Neural cell (in vitro differentiated cells): ENCODE measurements around the gene MAML3. TPM values are rescaled to one million over a fixed set of nuclear protein-coding genes. Genes with fewer than 3 reads are reported as not detected.

Experiments
- H2AFZ ChIP-seq: fragments of 200-600, 300-800 bp; sonication (generic), shearing (Covaris generic); 2 replicates; pipeline ENCODE4 v1.6.0; 2014; ENCODE audit warnings: low read depth, mild to moderate bottlenecking, antibody characterized with exemption, low read length, moderate library complexity
- H3F3A ChIP-seq: fragments of 200-600 bp; shearing (Covaris generic); 2 replicates; pipeline ENCODE4 v1.6.1; 2016; ENCODE audit warnings: mild to moderate bottlenecking, moderate library complexity, mixed read lengths, antibody characterized with exemption, low read length; ENCODE audit not compliant: insufficient read depth, poor library complexity, severe bottlenecking
- H3K27ac ChIP-seq: fragments of 200-600, 300-800 bp; sonication (generic), shearing (Covaris generic); 2 replicates; pipeline ENCODE4 v1.5.1; 2014; ENCODE audit warnings: mild to moderate bottlenecking, low read length, moderate library complexity
- H3K27me3 ChIP-seq: fragments of 300-800, 200-600 bp; sonication (generic), shearing (Covaris generic); 2 replicates; pipeline ENCODE4 v1.6.0; 2014; ENCODE audit warnings: mild to moderate bottlenecking, low read depth, low read length, moderate library complexity; ENCODE audit not compliant: insufficient read depth
- H3K36me3 ChIP-seq: fragments of 300-800, 200-600 bp; sonication (generic), shearing (Covaris generic); 2 replicates; pipeline ENCODE4 v1.5.1; 2014; ENCODE audit warnings: mild to moderate bottlenecking, antibody characterized with exemption, low read length, moderate library complexity; ENCODE audit not compliant: insufficient read depth
- H3K4me2 ChIP-seq: fragments of 300-800, 200-600 bp; sonication (generic), shearing (Covaris generic); 2 replicates; pipeline ENCODE4 v1.6.0; 2014; ENCODE audit warnings: mild to moderate bottlenecking, low read length
- H3K4me3 ChIP-seq: fragments of 300-800, 200-600 bp; sonication (generic), shearing (Covaris generic); 2 replicates; pipeline ENCODE4 v1.5.1; 2014; ENCODE audit warnings: mild to moderate bottlenecking, low read length, moderate library complexity
- H3K79me2 ChIP-seq: fragments of 200-600 bp; shearing (Covaris generic); replicated peaks from 2 replicates; pipeline ENCODE4 v1.6.0; 2014; ENCODE audit warnings: mild to moderate bottlenecking, low read length, moderate library complexity; ENCODE audit not compliant: insufficient read depth
- H3K9ac ChIP-seq: fragments of 300-800, 200-600 bp; sonication (generic), shearing (Covaris generic); 2 replicates; pipeline ENCODE4 v1.6.1; 2016; ENCODE audit warnings: mild to moderate bottlenecking, low read length, mixed read lengths
- H3K9me2 ChIP-seq: fragments of 200-600 bp; shearing (Covaris generic); 2 replicates; pipeline ENCODE4 v1.6.1; 2016; ENCODE audit warnings: mild to moderate bottlenecking, low read length, mixed read lengths; ENCODE audit not compliant: insufficient read depth
- H3K9me3 ChIP-seq: fragments of 200-600, 300-800 bp; sonication (generic), shearing (Covaris generic); 2 replicates; pipeline ENCODE4 v1.6.1; 2016; ENCODE audit warnings: mild to moderate bottlenecking, mixed run types, low read length, moderate library complexity, mixed read lengths
- H4K20me1 ChIP-seq: fragments of 200-600 bp; shearing (Covaris generic); 2 replicates; pipeline ENCODE4 v1.6.1; 2016; ENCODE audit warnings: mild to moderate bottlenecking, mixed run types; ENCODE audit not compliant: insufficient read depth
- EP300 ChIP-seq: fragments of 450-650 bp; conservative IDR thresholded peaks from 2 replicates; pipeline ENCODE4 v1.6.1; 2014; ENCODE audit warnings: antibody characterized with exemption, mild to moderate bottlenecking, moderate library complexity; ENCODE audit not compliant: poor library complexity, severe bottlenecking
- EZH2 ChIP-seq: fragments of 200-600, 300-800 bp; shearing (Covaris generic), sonication (generic); IDR thresholded peaks from 2 replicates; pipeline ENCODE4 v1.6.1; 2014; ENCODE audit warnings: antibody characterized with exemption, low read length, borderline replicate concordance, mild to moderate bottlenecking; ENCODE audit not compliant: insufficient read depth, poor library complexity, severe bottlenecking
- MXI1 ChIP-seq: fragments of 450-650 bp; conservative IDR thresholded peaks from 2 replicates; pipeline ENCODE4 v1.6.1; 2014; ENCODE audit warnings: antibody characterized with exemption, mild to moderate bottlenecking; ENCODE audit not compliant: poor library complexity, severe bottlenecking
- POLR2AphosphoS5 ChIP-seq: IDR thresholded peaks from 2 replicates; pipeline ENCODE4 v1.6.1; 2012
- RAD21 ChIP-seq: fragments of 450-650 bp; conservative IDR thresholded peaks from 2 replicates; pipeline ENCODE4 v1.6.1; 2014; ENCODE audit warnings: antibody characterized with exemption, mild to moderate bottlenecking, moderate library complexity
- SMC3 ChIP-seq: fragments of 450-650 bp; conservative IDR thresholded peaks from 2 replicates; pipeline ENCODE4 v1.6.1; 2014; ENCODE audit warnings: antibody characterized with exemption, mild to moderate bottlenecking, moderate library complexity; ENCODE audit not compliant: poor library complexity
- TAF1 ChIP-seq: IDR thresholded peaks from 2 replicates; pipeline ENCODE4 v1.6.1; 2012; ENCODE audit warnings: low read depth
- polyA plus RNA-seq: library from polyadenylated mRNA; depleted of rRNA; stranded (reverse); fragments of >200 nt; gene quantifications from 2 replicates; pipeline ENCODE4 v1.2.3, GENCODE V29; 2014
- TF ChIP-seq, protein P1 (sequence below): fragments of 450-650 bp; IDR thresholded peaks from 2 replicates; pipeline ENCODE4 v1.5.1; 2014; ENCODE audit warnings: antibody characterized with exemption, mild to moderate bottlenecking, moderate library complexity; ENCODE audit not compliant: poor library complexity, severe bottlenecking
- TF ChIP-seq, protein P2 (sequence below): IDR thresholded peaks from 2 replicates; pipeline ENCODE4 v1.6.1; 2012; ENCODE audit warnings: borderline replicate concordance

Gene MAML3
- polyA plus RNA-seq, 1 donor from 2014 or later: 10.2 TPM

DNA sequence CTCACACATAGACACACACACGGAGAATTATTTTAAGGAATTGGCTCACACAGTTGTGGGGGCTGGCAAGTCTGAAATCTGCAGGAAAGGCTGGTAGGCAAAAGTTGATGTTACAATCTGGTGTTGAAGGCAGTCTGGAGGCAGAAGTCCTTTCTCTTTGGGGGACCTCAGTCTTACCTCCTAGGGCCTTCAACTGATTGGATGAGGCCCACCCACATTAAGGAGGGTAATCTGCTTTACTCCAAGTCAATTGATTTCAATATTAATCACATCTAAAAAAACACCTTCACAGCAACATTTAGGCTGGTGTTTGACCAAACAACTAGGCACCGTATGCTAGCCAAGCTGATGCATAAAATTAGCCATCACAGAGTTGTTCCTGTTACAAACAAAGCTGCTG lies 477.6 kb downstream of the MAML3 start:
- Histone ChIP-seq H3K9ac (no peak overlapping the region), H2AFZ (no peak overlapping the region), H3K9me2 (no peaks in the 10 kb centered on the region), H3K27me3 (no peaks in the 10 kb centered on the region), H3K4me2 (no peak overlapping the region), H3K36me3 (no peaks in the 10 kb centered on the region), H3K27ac (no peak overlapping the region), H3K9me3 (no peaks in the 10 kb centered on the region), H3K79me2 (no peaks in the 10 kb centered on the region), H4K20me1 (no peaks in the 10 kb centered on the region), H3K4me3 (no peak overlapping the region), H3F3A (no peaks in the 10 kb centered on the region)
- TF ChIP-seq RAD21: no peak
- TF ChIP-seq TAF1: no peak
- no peak for TF ChIP-seq POLR2AphosphoS5
- no peak for TF ChIP-seq EP300
- TF ChIP-seq, protein P1, sequence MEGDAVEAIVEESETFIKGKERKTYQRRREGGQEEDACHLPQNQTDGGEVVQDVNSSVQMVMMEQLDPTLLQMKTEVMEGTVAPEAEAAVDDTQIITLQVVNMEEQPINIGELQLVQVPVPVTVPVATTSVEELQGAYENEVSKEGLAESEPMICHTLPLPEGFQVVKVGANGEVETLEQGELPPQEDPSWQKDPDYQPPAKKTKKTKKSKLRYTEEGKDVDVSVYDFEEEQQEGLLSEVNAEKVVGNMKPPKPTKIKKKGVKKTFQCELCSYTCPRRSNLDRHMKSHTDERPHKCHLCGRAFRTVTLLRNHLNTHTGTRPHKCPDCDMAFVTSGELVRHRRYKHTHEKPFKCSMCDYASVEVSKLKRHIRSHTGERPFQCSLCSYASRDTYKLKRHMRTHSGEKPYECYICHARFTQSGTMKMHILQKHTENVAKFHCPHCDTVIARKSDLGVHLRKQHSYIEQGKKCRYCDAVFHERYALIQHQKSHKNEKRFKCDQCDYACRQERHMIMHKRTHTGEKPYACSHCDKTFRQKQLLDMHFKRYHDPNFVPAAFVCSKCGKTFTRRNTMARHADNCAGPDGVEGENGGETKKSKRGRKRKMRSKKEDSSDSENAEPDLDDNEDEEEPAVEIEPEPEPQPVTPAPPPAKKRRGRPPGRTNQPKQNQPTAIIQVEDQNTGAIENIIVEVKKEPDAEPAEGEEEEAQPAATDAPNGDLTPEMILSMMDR: no peak
- no peak for TF ChIP-seq SMC3
- TF ChIP-seq, protein P2, sequence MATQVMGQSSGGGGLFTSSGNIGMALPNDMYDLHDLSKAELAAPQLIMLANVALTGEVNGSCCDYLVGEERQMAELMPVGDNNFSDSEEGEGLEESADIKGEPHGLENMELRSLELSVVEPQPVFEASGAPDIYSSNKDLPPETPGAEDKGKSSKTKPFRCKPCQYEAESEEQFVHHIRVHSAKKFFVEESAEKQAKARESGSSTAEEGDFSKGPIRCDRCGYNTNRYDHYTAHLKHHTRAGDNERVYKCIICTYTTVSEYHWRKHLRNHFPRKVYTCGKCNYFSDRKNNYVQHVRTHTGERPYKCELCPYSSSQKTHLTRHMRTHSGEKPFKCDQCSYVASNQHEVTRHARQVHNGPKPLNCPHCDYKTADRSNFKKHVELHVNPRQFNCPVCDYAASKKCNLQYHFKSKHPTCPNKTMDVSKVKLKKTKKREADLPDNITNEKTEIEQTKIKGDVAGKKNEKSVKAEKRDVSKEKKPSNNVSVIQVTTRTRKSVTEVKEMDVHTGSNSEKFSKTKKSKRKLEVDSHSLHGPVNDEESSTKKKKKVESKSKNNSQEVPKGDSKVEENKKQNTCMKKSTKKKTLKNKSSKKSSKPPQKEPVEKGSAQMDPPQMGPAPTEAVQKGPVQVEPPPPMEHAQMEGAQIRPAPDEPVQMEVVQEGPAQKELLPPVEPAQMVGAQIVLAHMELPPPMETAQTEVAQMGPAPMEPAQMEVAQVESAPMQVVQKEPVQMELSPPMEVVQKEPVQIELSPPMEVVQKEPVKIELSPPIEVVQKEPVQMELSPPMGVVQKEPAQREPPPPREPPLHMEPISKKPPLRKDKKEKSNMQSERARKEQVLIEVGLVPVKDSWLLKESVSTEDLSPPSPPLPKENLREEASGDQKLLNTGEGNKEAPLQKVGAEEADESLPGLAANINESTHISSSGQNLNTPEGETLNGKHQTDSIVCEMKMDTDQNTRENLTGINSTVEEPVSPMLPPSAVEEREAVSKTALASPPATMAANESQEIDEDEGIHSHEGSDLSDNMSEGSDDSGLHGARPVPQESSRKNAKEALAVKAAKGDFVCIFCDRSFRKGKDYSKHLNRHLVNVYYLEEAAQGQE: no peak
- TF ChIP-seq MXI1: no peak
- no peak for TF ChIP-seq EZH2

DNA sequence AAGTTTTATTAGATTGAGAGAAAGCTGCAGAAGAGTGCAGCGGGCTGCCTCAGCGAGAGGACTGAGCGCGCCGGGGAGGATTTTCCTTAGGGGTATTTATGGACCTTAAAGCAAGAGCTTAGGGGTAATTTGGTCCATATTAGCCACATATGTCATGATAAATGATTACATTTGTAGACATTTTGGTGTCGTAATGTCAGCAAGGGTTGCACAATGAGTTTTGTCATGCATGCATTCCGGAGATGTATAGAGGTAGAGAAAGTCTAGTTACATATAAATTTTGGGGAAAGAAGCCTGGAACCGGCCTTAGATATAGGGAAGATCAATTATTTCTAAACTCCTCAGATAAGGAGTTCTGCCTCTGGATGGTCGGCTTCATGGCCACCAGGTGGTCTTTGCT lies 478.3 kb downstream of the MAML3 start:
- Histone ChIP-seq H2AFZ (no peak overlapping the region), H3F3A (no peaks in the 10 kb centered on the region), H4K20me1 (no peaks in the 10 kb centered on the region), H3K79me2 (no peaks in the 10 kb centered on the region), H3K27me3 (no peaks in the 10 kb centered on the region), H3K9me3 (no peaks in the 10 kb centered on the region), H3K27ac (no peak overlapping the region), H3K4me3 (no peak overlapping the region), H3K4me2 (no peak overlapping the region), H3K9me2 (no peaks in the 10 kb centered on the region), H3K9ac (no peak overlapping the region), H3K36me3 (no peaks in the 10 kb centered on the region)
- TF ChIP-seq, protein P1: no peak
- TF ChIP-seq EZH2: no peak
- TF ChIP-seq MXI1: no peak
- no peak for TF ChIP-seq EP300
- no peak for TF ChIP-seq RAD21
- TF ChIP-seq TAF1: no peak
- TF ChIP-seq, protein P2: no peak
- TF ChIP-seq SMC3: no peak
- TF ChIP-seq POLR2AphosphoS5: no peak
